ENCODE results near the gene OR52H1. TPM values are rescaled to one million over a fixed set of nuclear protein-coding genes. Genes with fewer than 3 reads are reported as not detected.

The OR52H1 gene
- total and polyA plus RNA-seq, 9 of the 15 experiments (the other 6 are each of a cell fraction or from before 2014, with no cell fraction given): 0.15 TPM; not detected in 8

GRCh38 chr11:5596607-5597201 lies 48.4 kb upstream of the OR52H1 start, which contains the start of gene TRIM6 (continued):
- TF ChIP-seq ZBTB9 (CRISPR knock-in tag; IDR thresholded peaks at IDR 0.05): no peak
- no peak for TF ChIP-seq E2F3 (CRISPR knock-in tag; IDR thresholded peaks at IDR 0.05)
- no peak for TF ChIP-seq ARID3A (IDR thresholded peaks at IDR 0.05; ENCODE audit: borderline replicate concordance, low read depth, low read length)
- peak; percentile 99 for TF ChIP-seq CBFA2T3 (IDR thresholded peaks at IDR 0.05)
- TF ChIP-seq ZKSCAN8 (CRISPR knock-in tag; IDR thresholded peaks at IDR 0.05): 0 out of 2 replicates have a peak, but pooled peaks have one; percentile 42
- no peak for TF ChIP-seq SRSF7 (optimal IDR thresholded peaks at IDR 0.05; ENCODE audit: low read depth, low read length)
- TF ChIP-seq THAP12 (CRISPR knock-in tag; IDR thresholded peaks at IDR 0.05): no peak
- TF ChIP-seq CSDE1 (IDR thresholded peaks at IDR 0.05): no peak
- peak; percentile 54; the same call in 1 of the 2 replicates for TF ChIP-seq EGR1 (conservative IDR thresholded peaks at IDR 0.05)
- TF ChIP-seq ZNF696 (CRISPR knock-in tag; conservative IDR thresholded peaks at IDR 0.05): no peak
- no peak for TF ChIP-seq ILF3 (IDR thresholded peaks at IDR 0.05; ENCODE audit: borderline replicate concordance)
- no peak for TF ChIP-seq NFXL1 (CRISPR knock-in tag; IDR thresholded peaks at IDR 0.05)
- no peak for TF ChIP-seq GTF2F1 (IDR thresholded peaks at IDR 0.05; ENCODE audit: low read depth, low read length)
- 0 out of 2 replicates have a peak, but pooled peaks have one; percentile 36 for TF ChIP-seq GABPB1 (CRISPR knock-in tag; IDR thresholded peaks at IDR 0.05)
- TF ChIP-seq E2F5 (CRISPR knock-in tag; IDR thresholded peaks at IDR 0.05): no peak
- TF ChIP-seq DLX4 (CRISPR knock-in tag; IDR thresholded peaks at IDR 0.05): no peak
- no peak for TF ChIP-seq TCF15 (CRISPR knock-in tag; IDR thresholded peaks at IDR 0.05)
- no peak for TF ChIP-seq HMGXB4 (CRISPR knock-in tag; IDR thresholded peaks at IDR 0.05)
